ENCODE results near the gene COL26A1. TPM values are rescaled to one million over a fixed set of nuclear protein-coding genes. Genes with fewer than 3 reads are reported as not detected.

COL26A1 gene
- polyA plus RNA-seq, 1 donor (not counting 4 experiments of a cell fraction or from before 2014, with no cell fraction given), result not detected

DNA sequence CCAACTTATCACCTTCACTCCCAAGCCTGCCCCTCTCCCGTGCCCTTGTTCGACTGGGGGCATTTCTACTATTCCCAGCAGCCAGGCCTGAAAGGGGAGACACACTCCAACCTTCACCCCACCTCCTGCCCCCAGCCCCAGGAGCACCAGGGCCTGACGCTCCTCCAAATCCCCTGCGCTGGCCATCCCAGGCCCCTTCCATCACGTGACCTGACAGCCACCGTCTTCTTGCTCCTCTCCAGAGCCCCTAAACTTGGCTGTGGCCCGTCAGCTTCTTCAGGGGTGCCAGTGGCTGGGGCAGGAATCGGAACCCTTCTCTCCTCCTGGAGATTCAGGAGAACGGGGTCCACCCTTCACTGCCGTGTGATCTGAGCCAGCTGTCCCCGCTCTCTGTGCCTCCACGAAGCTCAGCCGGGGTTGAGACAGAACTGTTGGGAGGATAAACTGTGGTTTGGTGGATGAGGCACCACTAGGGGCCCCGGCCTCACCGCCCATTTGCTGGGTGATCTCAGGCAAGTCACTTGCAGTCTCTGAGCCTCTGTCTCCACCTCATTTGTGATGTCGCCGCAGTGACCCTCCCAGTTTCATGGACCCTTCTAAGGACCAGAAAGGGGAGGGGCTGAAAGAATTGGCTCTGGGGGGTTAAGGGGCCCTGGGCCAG lies 175.4 kb downstream of the COL26A1 start:
- Histone ChIP-seq H3K4me3 (ENCODE audit: control insufficient read depth in 2 of 3, extremely low read depth in 1 of 3, insufficient read depth in 2 of 3, low read depth in 1 of 3, low read length in 3 of 3) (no peak overlapping the region), H3K36me3 (ENCODE audit: control insufficient read depth in 2 of 2, extremely low read depth in 1 of 2, insufficient read depth in 2 of 2, low read length in 2 of 2) (no peaks in the 10 kb centered on the region), H3K9ac (ENCODE audit: control insufficient read depth, extremely low read depth, insufficient read depth, low read length) (no peak overlapping the region), H4K20me1 (ENCODE audit: control insufficient read depth, extremely low read depth, insufficient read depth, low read length) (no peaks in the 10 kb centered on the region), H3K9me1 (ENCODE audit: control insufficient read depth, extremely low read depth, insufficient read depth, low read length) (no peaks in the 10 kb centered on the region), H3K27me3 (ENCODE audit: control insufficient read depth, extremely low read depth, insufficient read depth, low read length) (no peaks in the 10 kb centered on the region), H3K4me2 (ENCODE audit: control insufficient read depth, extremely low read depth, insufficient read depth, low read depth, low read length) (no peak overlapping the region), H3K4me1 (ENCODE audit: control insufficient read depth, extremely low read depth, insufficient read depth, low read length) (no peaks in the 10 kb centered on the region), H3K79me2 (ENCODE audit: control insufficient read depth, insufficient read depth, low read length) (no peaks in the 10 kb centered on the region), H2AFZ (ENCODE audit: control insufficient read depth, low read length) (no peak overlapping the region), H3K9me3 (ENCODE audit: control insufficient read depth, low read depth, low read length) (peaks cover 2% of the 10 kb centered on the region), H3K27ac (ENCODE audit: control insufficient read depth, insufficient read depth, low read length) (no peak overlapping the region)
- TF ChIP-seq EZH2 (IDR thresholded peaks at IDR 0.05; ENCODE audit: low read length), result no peak
- TF ChIP-seq, protein P1, sequence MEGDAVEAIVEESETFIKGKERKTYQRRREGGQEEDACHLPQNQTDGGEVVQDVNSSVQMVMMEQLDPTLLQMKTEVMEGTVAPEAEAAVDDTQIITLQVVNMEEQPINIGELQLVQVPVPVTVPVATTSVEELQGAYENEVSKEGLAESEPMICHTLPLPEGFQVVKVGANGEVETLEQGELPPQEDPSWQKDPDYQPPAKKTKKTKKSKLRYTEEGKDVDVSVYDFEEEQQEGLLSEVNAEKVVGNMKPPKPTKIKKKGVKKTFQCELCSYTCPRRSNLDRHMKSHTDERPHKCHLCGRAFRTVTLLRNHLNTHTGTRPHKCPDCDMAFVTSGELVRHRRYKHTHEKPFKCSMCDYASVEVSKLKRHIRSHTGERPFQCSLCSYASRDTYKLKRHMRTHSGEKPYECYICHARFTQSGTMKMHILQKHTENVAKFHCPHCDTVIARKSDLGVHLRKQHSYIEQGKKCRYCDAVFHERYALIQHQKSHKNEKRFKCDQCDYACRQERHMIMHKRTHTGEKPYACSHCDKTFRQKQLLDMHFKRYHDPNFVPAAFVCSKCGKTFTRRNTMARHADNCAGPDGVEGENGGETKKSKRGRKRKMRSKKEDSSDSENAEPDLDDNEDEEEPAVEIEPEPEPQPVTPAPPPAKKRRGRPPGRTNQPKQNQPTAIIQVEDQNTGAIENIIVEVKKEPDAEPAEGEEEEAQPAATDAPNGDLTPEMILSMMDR (optimal IDR thresholded peaks at IDR 0.05 in 1 of 3, IDR thresholded peaks at IDR 0.05 in 1 of 3, conservative IDR thresholded peaks at IDR 0.05 in 1 of 3; ENCODE audit: extremely low read depth in 1 of 3, insufficient read depth in 2 of 3, low read length in 3 of 3), result no peak
- dilution Hi-C loops (cut with MboI; ENCODE audit: extremely low pct_ligation_motif_present, low sequenced_read_pairs), result no loop called here
- FAIRE-seq (no peak), DNase-seq (ENCODE audit: low read depth, low spot score) (no peak)

DNA sequence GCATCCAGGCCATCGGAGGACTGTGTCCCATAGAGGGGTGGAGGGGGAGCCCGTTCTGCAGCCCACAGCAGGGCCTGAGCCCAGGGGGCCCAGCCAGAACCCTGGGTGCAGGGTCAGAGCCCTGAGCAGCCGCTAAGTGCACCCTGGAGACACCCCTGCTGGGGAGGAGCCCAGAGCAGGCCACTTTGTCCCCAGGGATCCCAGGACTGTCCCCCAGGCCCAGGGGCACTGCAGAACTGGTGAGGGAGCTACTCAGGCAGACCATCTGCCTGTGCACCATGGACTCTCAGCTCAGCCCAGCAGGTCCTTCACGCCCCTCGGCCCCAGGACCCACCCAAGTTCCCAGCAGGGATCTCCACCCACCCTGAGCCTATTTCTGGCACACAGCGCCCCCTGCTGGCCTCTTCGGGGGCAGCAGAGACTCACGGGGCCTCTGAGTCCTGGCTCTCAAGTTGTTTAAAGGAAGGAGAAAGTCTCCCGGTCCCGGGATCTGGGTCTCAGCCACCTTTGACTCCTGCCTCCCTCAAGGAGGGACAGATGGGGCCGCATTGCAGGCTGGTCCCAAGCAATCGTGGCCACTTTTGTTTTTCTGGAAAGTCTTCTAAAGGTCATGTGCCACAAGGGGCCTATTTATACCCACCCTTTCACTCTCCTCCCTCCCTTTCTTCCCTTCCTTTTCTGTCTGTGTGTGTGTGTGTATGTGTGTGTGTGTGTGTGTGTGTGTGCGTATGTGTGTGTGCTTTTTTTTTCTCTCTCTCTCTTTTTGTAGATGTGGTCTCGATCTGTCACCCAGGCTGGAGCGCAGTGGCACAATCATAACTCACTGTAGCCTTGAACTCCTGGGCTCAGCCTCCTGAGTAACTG lies 176.2 kb downstream of the COL26A1 start:
- Histone ChIP-seq H3K27me3 (ENCODE audit: control insufficient read depth, extremely low read depth, insufficient read depth, low read length) (no peaks in the 10 kb centered on the region), H3K9me1 (ENCODE audit: control insufficient read depth, extremely low read depth, insufficient read depth, low read length) (no peaks in the 10 kb centered on the region), H3K9me3 (ENCODE audit: control insufficient read depth, low read depth, low read length) (peaks cover 2% of the 10 kb centered on the region), H2AFZ (ENCODE audit: control insufficient read depth, low read length) (no peak overlapping the region), H3K4me1 (ENCODE audit: control insufficient read depth, extremely low read depth, insufficient read depth, low read length) (no peaks in the 10 kb centered on the region), H3K79me2 (ENCODE audit: control insufficient read depth, insufficient read depth, low read length) (no peaks in the 10 kb centered on the region), H3K9ac (ENCODE audit: control insufficient read depth, extremely low read depth, insufficient read depth, low read length) (no peak overlapping the region), H3K4me3 (ENCODE audit: control insufficient read depth in 2 of 3, extremely low read depth in 1 of 3, insufficient read depth in 2 of 3, low read depth in 1 of 3, low read length in 3 of 3) (no peak overlapping the region), H3K36me3 (ENCODE audit: control insufficient read depth in 2 of 2, extremely low read depth in 1 of 2, insufficient read depth in 2 of 2, low read length in 2 of 2) (no peaks in the 10 kb centered on the region), H3K4me2 (ENCODE audit: control insufficient read depth, extremely low read depth, insufficient read depth, low read depth, low read length) (no peak overlapping the region), H4K20me1 (ENCODE audit: control insufficient read depth, extremely low read depth, insufficient read depth, low read length) (no peaks in the 10 kb centered on the region), H3K27ac (ENCODE audit: control insufficient read depth, insufficient read depth, low read length) (no peak overlapping the region)
- dilution Hi-C loops (cut with MboI; ENCODE audit: extremely low pct_ligation_motif_present, low sequenced_read_pairs), result no loop called here
- no peak for DNase-seq (ENCODE audit: low read depth, low spot score)
- FAIRE-seq, result no peak
- no peak for TF ChIP-seq EZH2 (IDR thresholded peaks at IDR 0.05; ENCODE audit: low read length)
- TF ChIP-seq, protein P1 (optimal IDR thresholded peaks at IDR 0.05 in 1 of 3, IDR thresholded peaks at IDR 0.05 in 1 of 3, conservative IDR thresholded peaks at IDR 0.05 in 1 of 3; ENCODE audit: extremely low read depth in 1 of 3, insufficient read depth in 2 of 3, low read length in 3 of 3), result peak; percentile 69 to 92 (median 73)

Data from keratinocyte (primary cell).